Astrocyte (in vitro differentiated cells and primary cell): Measurements from ENCODE around the gene FAF1.

Source experiments
- CTCF ChIP-seq: IDR thresholded peaks from 2 replicates; pipeline ENCODE4 v1.5.1; 2011; ENCODE audit warnings: low read depth, mild to moderate bottlenecking, inconsistent platforms, low read length, moderate library complexity; ENCODE audit not compliant: insufficient read depth
- EZH2 ChIP-seq: IDR thresholded peaks from 2 replicates; pipeline ENCODE4 v1.6.1; 2012; ENCODE audit warnings: mild to moderate bottlenecking, low read length, inconsistent platforms; ENCODE audit not compliant: insufficient read depth

- TF ChIP-seq CTCF (no peak), EZH2 (peak; percentile 76)
These were observed 537.0 kb downstream of the FAF1 start, which contains the start of gene DMRTA2 for GRCh38 chr1:50422946-50423669.
